Stimulated activated naive B cell treated with anti-CD40 and anti-IgM and Interleukin-4, amounts not matched to agents 10 μg/mL and 1 μg/mL and 100 μg/mL, for 72 hours (primary cell): ENCODE measurements around the gene NFXL1.
A peak's percentile ranks its signal among the peaks of the same experiment; 100 is the strongest.
"Not testable (repeated sequence)": the region's sequence is repeated elsewhere in the genome, so short reads cannot be mapped to it uniquely, and the experiment has no call there.

Experiments
- ATAC-seq, 2 donors: fragments of 150-1000 bp; cut with Tn5 transposase; replicated peaks; 2 replicates each; pipeline ENCODE4 v1.10.0; 2021; ENCODE audit warnings: moderate library complexity in 1 of 2
- DNase-seq: peaks from one replicate; pipeline ENCODE4 v3.0.0; 2021
- H3K27ac Mint-ChIP-seq: one replicate; pipeline ENCODE4 v1.8.0; 2022; ENCODE audit warnings: mild to moderate bottlenecking, mixed read lengths
- H3K27me3 Mint-ChIP-seq, 2 donors: one replicate each; pipeline ENCODE4 v1.8.0; 2022; ENCODE audit warnings: mixed read lengths in 2 of 2
- H3K36me3 Mint-ChIP-seq, 2 donors: one replicate each; pipeline ENCODE4 v1.8.0; 2022; ENCODE audit warnings: mixed read lengths in 2 of 2, mild to moderate bottlenecking in 1 of 2
- H3K4me1 Mint-ChIP-seq, 2 donors: one replicate each; pipeline ENCODE4 v1.8.0; 2022; ENCODE audit warnings: mixed read lengths in 2 of 2, mild to moderate bottlenecking in 1 of 2
- H3K4me3 Mint-ChIP-seq, 2 donors: one replicate each; pipeline ENCODE4 v1.8.0; 2022; ENCODE audit warnings: mild to moderate bottlenecking in 2 of 2, mixed read lengths in 2 of 2, moderate library complexity in 1 of 2
- H3K9me3 Mint-ChIP-seq, 2 donors: one replicate each; pipeline ENCODE4 v1.8.0; 2022; ENCODE audit warnings: mixed read lengths in 2 of 2, mild to moderate bottlenecking in 1 of 2

Gene NFXL1

GRCh38 chr4:47922436-47923260 lies 8.3 kb upstream of the NFXL1 start:
- not testable (repeated sequence) for H3K36me3 Mint-ChIP-seq, DNase-seq, H3K27ac Mint-ChIP-seq, H3K9me3 Mint-ChIP-seq, ATAC-seq, H3K4me1 Mint-ChIP-seq
- H3K27me3 Mint-ChIP-seq, result peaks cover 8 to 20% of the 10 kb centered on the region in 2 donors
- H3K4me3 Mint-ChIP-seq, result peak overlapping the region in 1 of 2 donors; percentile 18

- Mint-ChIP-seq H3K4me1 (peaks cover 17 to 22% of the 10 kb centered on the region in 2 donors), H3K27me3 (peaks cover 0 to 12% of the 10 kb centered on the region in 2 donors), H3K36me3 (peaks cover 7 to 10% of the 10 kb centered on the region in 2 donors)
- H3K27ac Mint-ChIP-seq, H3K9me3 Mint-ChIP-seq, ATAC-seq, DNase-seq, H3K4me3 Mint-ChIP-seq: not testable (repeated sequence)
These were observed 2.8 kb upstream of the NFXL1 start for GRCh38 chr4:47917163-47917562.

- H3K9me3 Mint-ChIP-seq, result peaks cover 6 to 7% of the 10 kb centered on the region in 2 donors
- no peak for ATAC-seq
- H3K4me3 Mint-ChIP-seq, result peak overlapping the region; percentile 90 to 91
- no peak for DNase-seq
- H3K27ac Mint-ChIP-seq, result no peak overlapping the region
- H3K27me3 Mint-ChIP-seq, result peaks cover 0 to 6% of the 10 kb centered on the region in 2 donors
- peaks cover 8 to 19% of the 10 kb centered on the region in 2 donors for H3K36me3 Mint-ChIP-seq
- H3K4me1 Mint-ChIP-seq, result peaks cover 20 to 22% of the 10 kb centered on the region in 2 donors
These were observed 995 bp upstream of the NFXL1 start for GRCh38 chr4:47915378-47915777.

GRCh38 chr4:47914926-47915237 lies 499 bp upstream of the NFXL1 start:
- DNase-seq (no peak), ATAC-seq (no peak)
- peak overlapping the region; percentile 91 for H3K27ac Mint-ChIP-seq
- H3K4me3 Mint-ChIP-seq, result peak overlapping the region; percentile 90 to 91
- peaks cover 20 to 22% of the 10 kb centered on the region in 2 donors for H3K4me1 Mint-ChIP-seq
- H3K27me3 Mint-ChIP-seq, result peaks cover 0 to 6% of the 10 kb centered on the region in 2 donors
- peaks cover 6 to 7% of the 10 kb centered on the region in 2 donors for H3K9me3 Mint-ChIP-seq
- peaks cover 8 to 23% of the 10 kb centered on the region in 2 donors for H3K36me3 Mint-ChIP-seq

GRCh38 chr4:47913861-47914219 lies 543 bp downstream of the NFXL1 start:
- Mint-ChIP-seq H3K4me3 (peak overlapping the region; percentile 90 to 91), H3K27me3 (peaks cover 0 to 6% of the 10 kb centered on the region in 2 donors), H3K27ac (peak overlapping the region; percentile 66), H3K4me1 (peaks cover 20 to 22% of the 10 kb centered on the region in 2 donors), H3K36me3 (peaks cover 8 to 27% of the 10 kb centered on the region in 2 donors), H3K9me3 (peaks cover 6 to 7% of the 10 kb centered on the region in 2 donors)
- DNase-seq (no peak), ATAC-seq (peak; percentile 23)

GRCh38 chr4:47913330-47913729 lies 1.1 kb downstream of the NFXL1 start:
- peak overlapping the region; percentile 90 to 91 for H3K4me3 Mint-ChIP-seq
- H3K27ac Mint-ChIP-seq, result peak overlapping the region; percentile 66
- no peak for ATAC-seq
- H3K27me3 Mint-ChIP-seq, result peaks cover 0 to 6% of the 10 kb centered on the region in 2 donors
- peaks cover 11 to 26% of the 10 kb centered on the region in 2 donors for H3K36me3 Mint-ChIP-seq
- DNase-seq, result no peak
- peaks cover 20 to 22% of the 10 kb centered on the region in 2 donors for H3K4me1 Mint-ChIP-seq
- peaks cover 4 to 5% of the 10 kb centered on the region in 2 donors for H3K9me3 Mint-ChIP-seq

DNA sequence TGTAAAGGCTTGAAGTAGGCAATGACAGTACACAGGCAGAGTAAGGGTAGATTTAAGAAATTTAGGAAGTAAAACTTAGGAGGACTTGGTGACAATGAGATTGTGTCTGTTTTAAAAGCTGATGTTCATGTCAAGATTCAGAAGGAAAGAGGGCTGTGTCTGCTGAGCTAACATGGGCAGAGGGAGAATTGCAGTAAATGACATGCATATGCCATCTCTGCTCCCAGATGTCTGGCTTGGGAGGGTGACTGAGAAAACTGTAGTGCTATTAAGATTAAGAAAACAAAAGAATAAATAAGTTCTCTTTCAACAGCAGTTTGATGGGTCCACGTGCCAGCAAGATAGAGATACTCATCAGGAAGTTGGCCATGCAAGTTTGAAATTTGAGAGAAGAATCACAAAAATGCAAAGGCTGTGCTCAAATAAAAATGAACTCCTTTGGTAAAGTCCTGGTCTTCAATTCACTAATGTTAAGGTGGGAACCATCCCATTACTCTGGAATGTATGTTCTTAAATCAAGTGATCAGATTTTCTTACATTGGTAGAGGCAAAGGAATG lies 7.2 kb downstream of the NFXL1 start:
- Mint-ChIP-seq H3K27me3 (no peaks in the 10 kb centered on the region), H3K36me3 (peaks cover 8 to 41% of the 10 kb centered on the region in 2 donors), H3K4me1 (peaks cover 0 to 6% of the 10 kb centered on the region in 2 donors), H3K9me3 (no peaks in the 10 kb centered on the region), H3K27ac (no peak overlapping the region), H3K4me3 (no peak overlapping the region)
- ATAC-seq, result no peak
- no peak for DNase-seq

GRCh38 chr4:47899639-47900038 lies 14.7 kb downstream of the NFXL1 start:
- Mint-ChIP-seq H3K27ac (no peak overlapping the region), H3K27me3 (no peaks in the 10 kb centered on the region), H3K4me3 (no peak overlapping the region), H3K4me1 (no peaks in the 10 kb centered on the region), H3K36me3 (peaks cover 20 to 28% of the 10 kb centered on the region in 2 donors), H3K9me3 (no peaks in the 10 kb centered on the region)
- no peak for DNase-seq
- no peak for ATAC-seq

DNA sequence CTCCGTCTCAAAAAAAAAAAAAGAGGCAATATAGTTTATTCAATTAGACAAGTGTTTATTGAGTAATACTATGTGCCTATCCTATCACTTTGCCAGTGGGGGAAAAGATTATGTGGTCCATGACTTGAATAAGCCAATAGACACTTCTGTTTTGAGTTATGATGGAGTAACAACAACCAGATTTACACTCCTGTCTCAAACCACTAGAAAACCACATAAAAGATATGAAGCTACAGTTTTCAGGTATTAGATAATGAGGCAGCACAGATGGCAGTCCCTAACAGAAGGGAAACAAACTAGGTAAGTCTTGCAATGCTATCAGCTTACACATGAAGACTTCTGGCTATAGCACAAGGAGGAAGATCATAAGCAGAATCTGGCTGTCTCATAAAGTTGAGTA lies 22.5 kb downstream of the NFXL1 start:
- ATAC-seq (no peak), DNase-seq (no peak)
- H3K4me1 Mint-ChIP-seq, result no peaks in the 10 kb centered on the region
- no peaks in the 10 kb centered on the region for H3K9me3 Mint-ChIP-seq
- H3K27ac Mint-ChIP-seq, result no peak overlapping the region
- H3K4me3 Mint-ChIP-seq, result no peak overlapping the region
- H3K27me3 Mint-ChIP-seq, result no peaks in the 10 kb centered on the region
- H3K36me3 Mint-ChIP-seq, result peaks cover 32 to 41% of the 10 kb centered on the region in 2 donors

- ATAC-seq (no peak), DNase-seq (no peak)
- no peak overlapping the region for H3K4me3 Mint-ChIP-seq
- H3K9me3 Mint-ChIP-seq, result no peaks in the 10 kb centered on the region
- H3K27me3 Mint-ChIP-seq, result no peaks in the 10 kb centered on the region
- peaks cover 19 to 48% of the 10 kb centered on the region in 2 donors for H3K36me3 Mint-ChIP-seq
- H3K4me1 Mint-ChIP-seq, result no peaks in the 10 kb centered on the region
- no peak overlapping the region for H3K27ac Mint-ChIP-seq
These were observed 32.2 kb downstream of the NFXL1 start for GRCh38 chr4:47882228-47882627.

- Mint-ChIP-seq H3K27ac (no peak overlapping the region), H3K27me3 (no peaks in the 10 kb centered on the region), H3K4me3 (no peak overlapping the region), H3K4me1 (no peaks in the 10 kb centered on the region), H3K36me3 (peaks cover 28 to 55% of the 10 kb centered on the region in 2 donors), H3K9me3 (no peaks in the 10 kb centered on the region)
- DNase-seq, result no peak
- no peak for ATAC-seq
These were observed 34.9 kb downstream of the NFXL1 start for GRCh38 chr4:47879458-47879857.

- peaks cover 0 to 9% of the 10 kb centered on the region in 2 donors for H3K9me3 Mint-ChIP-seq
These were observed 37.4 kb downstream of the NFXL1 start for GRCh38 chr4:47876784-47877546.

DNA sequence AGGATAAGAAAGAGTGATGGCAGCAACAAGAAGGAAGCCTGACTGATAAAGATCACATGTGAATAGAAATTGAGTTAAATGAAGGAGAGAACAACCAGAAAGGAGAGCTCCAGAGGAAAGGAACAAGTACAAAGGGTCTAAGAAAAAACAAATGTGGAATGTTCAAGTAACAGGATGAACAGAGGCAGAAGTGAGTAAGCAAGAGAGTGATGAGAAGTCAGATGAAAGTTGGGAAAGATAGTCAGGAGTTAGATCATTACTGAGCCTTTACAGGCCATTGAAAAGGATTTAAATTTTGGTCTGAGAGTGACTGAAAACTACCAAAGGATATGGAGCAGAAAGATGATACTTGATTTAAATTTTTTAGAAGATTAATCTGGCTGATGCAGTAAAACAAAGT lies 38.1 kb downstream of the NFXL1 start:
- ATAC-seq, result no peak
- H3K4me1 Mint-ChIP-seq, result no peaks in the 10 kb centered on the region
- no peak overlapping the region for H3K4me3 Mint-ChIP-seq
- H3K27ac Mint-ChIP-seq, result no peak overlapping the region
- peaks cover 0 to 9% of the 10 kb centered on the region in 2 donors for H3K9me3 Mint-ChIP-seq
- H3K36me3 Mint-ChIP-seq, result peaks cover 40 to 54% of the 10 kb centered on the region in 2 donors
- no peaks in the 10 kb centered on the region for H3K27me3 Mint-ChIP-seq
- no peak for DNase-seq

More at GRCh38 chr4:47876784-47877546, 37.4 kb downstream of the NFXL1 start:
- no peak for ATAC-seq
- H3K4me3 Mint-ChIP-seq, result no peak overlapping the region
- H3K27me3 Mint-ChIP-seq, result no peaks in the 10 kb centered on the region
- DNase-seq, result no peak
- H3K36me3 Mint-ChIP-seq, result peaks cover 41 to 59% of the 10 kb centered on the region in 2 donors
- no peak overlapping the region for H3K27ac Mint-ChIP-seq
- H3K4me1 Mint-ChIP-seq, result no peaks in the 10 kb centered on the region

- ATAC-seq, result no peak
- Mint-ChIP-seq H3K36me3 (peaks cover 54 to 64% of the 10 kb centered on the region in 2 donors), H3K27ac (no peak overlapping the region)
These were observed 40.4 kb downstream of the NFXL1 start for GRCh38 chr4:47873877-47874541.

More at GRCh38 chr4:47873877-47874541, 40.4 kb downstream of the NFXL1 start:
- peaks cover 0 to 11% of the 10 kb centered on the region in 2 donors for H3K9me3 Mint-ChIP-seq
- no peaks in the 10 kb centered on the region for H3K27me3 Mint-ChIP-seq
- no peak overlapping the region for H3K4me3 Mint-ChIP-seq
- DNase-seq, result no peak
- no peaks in the 10 kb centered on the region for H3K4me1 Mint-ChIP-seq
